PC-9 (cell line): ENCODE results near the gene BCL2L14. TPM values are rescaled to one million over a fixed set of nuclear protein-coding genes. Genes with fewer than 3 reads are reported as not detected.

Source experiments
- BruUV-seq: library from RNA; stranded (reverse); fragments of 400-500 nt; replicated peaks from 2 replicates; lab custom pipeline; 2021; lab: Mats Ljungman, UMichigan
- CTCF ChIA-PET: fragments of 300-600 bp; sonication (Branson Sonifier 250); formaldehyde crosslinking; loops from one replicate; lab custom pipeline; 2022; ENCODE audit warnings: antibody characterized with exemption; lab: Charles Lee
- POLR2A ChIA-PET: fragments of 300-600 bp; sonication (Branson Sonifier 250); formaldehyde crosslinking; loops from one replicate; lab custom pipeline; 2022; ENCODE audit warnings: antibody characterized with exemption; ENCODE audit not compliant: unreplicated experiment; lab: Charles Lee
- DNase-seq, 2 experiments: peaks; one replicate each; pipeline versions ENCODE4 v3.0.0 to v3.0.0-alpha.2; 2015 to 2022; ENCODE audit warnings: mixed read lengths in 1 of 2
- H2AFZ ChIP-seq: fragments of 200-600 bp; sonication (generic); 2 replicates; pipeline ENCODE4 v1.8.1; 2017; ENCODE audit warnings: antibody characterized with exemption
- H3F3A ChIP-seq: fragments of 200-600 bp; sonication (generic); 2 replicates; pipeline ENCODE4 v1.8.1; 2017; ENCODE audit warnings: antibody characterized with exemption, mild to moderate bottlenecking, low read depth; ENCODE audit not compliant: insufficient read depth
- H3K27ac ChIP-seq: fragments of 200-600 bp; sonication (generic); 2 replicates; pipeline ENCODE4 v1.6.1; 2016; ENCODE audit warnings: mixed run types
- H3K27me3 ChIP-seq: fragments of 200-600 bp; sonication (generic); 2 replicates; pipeline ENCODE4 v1.6.1; 2016; ENCODE audit warnings: low read depth, mixed run types; ENCODE audit not compliant: insufficient read depth
- H3K36me3 ChIP-seq: fragments of 200-600 bp; sonication (generic); 2 replicates; pipeline ENCODE4 v1.6.1; 2016; ENCODE audit warnings: low read depth, mixed run types
- H3K4me1 ChIP-seq: fragments of 200-600 bp; sonication (generic); replicated peaks from 2 replicates; pipeline ENCODE4 v1.6.1; 2016; ENCODE audit warnings: mixed run types; ENCODE audit not compliant: insufficient read depth
- H3K4me2 ChIP-seq: fragments of 200-600 bp; sonication (generic); 2 replicates; pipeline ENCODE4 v1.6.1; 2017; ENCODE audit warnings: mixed run types
- H3K4me3 ChIP-seq: fragments of 200-600 bp; sonication (generic); 2 replicates; pipeline ENCODE4 v1.6.1; 2016; ENCODE audit warnings: mixed run types
- H3K79me2 ChIP-seq: fragments of 200-600 bp; sonication (generic); 2 replicates; pipeline ENCODE4 v1.6.1; 2017; ENCODE audit warnings: low read depth, mixed run types
- H3K9me2 ChIP-seq: fragments of 200-600 bp; sonication (generic); 2 replicates; pipeline ENCODE4 v1.8.1; 2017; ENCODE audit warnings: mild to moderate bottlenecking; ENCODE audit not compliant: insufficient read depth
- H3K9me3 ChIP-seq: fragments of 200-600 bp; sonication (generic); 2 replicates; pipeline ENCODE4 v1.8.1; 2016; ENCODE audit warnings: low read depth; ENCODE audit not compliant: insufficient read depth
- H4K20me1 ChIP-seq: fragments of 200-600 bp; sonication (generic); 2 replicates; pipeline ENCODE4 v1.8.1; 2017; ENCODE audit not compliant: insufficient read depth
- CTCF ChIP-seq: fragments of 200-600 bp; sonication (generic); conservative IDR thresholded peaks from 2 replicates; pipeline ENCODE4 v1.6.1; 2017; ENCODE audit warnings: mixed run types, antibody characterized with exemption, mild to moderate bottlenecking, moderate library complexity
- EZH2 ChIP-seq: fragments of 200-600 bp; sonication (generic); IDR thresholded peaks from 2 replicates; pipeline ENCODE4 v1.8.0; 2017; ENCODE audit warnings: antibody characterized with exemption, low read depth
- intact Hi-C: fragments of 100-400 bp; cut with micrococcal nuclease; formaldehyde crosslinking; loops from one replicate; pipeline ENCODE4 v1.10.0; 2022; ENCODE audit not compliant: unreplicated experiment
- total RNA-seq: library from RNA; stranded (reverse); gene quantifications from 2 replicates; pipeline ENCODE4 v1.2.3, GENCODE V29; 2021

BCL2L14 gene
- total RNA-seq, 1 experiment from 2014 or later = 6.0 TPM

GRCh38 chr12:12094481-12094880 lies 23.7 kb downstream of the BCL2L14 start:
- Histone ChIP-seq H3K9me2 (no peaks in the 10 kb centered on the region), H3K27ac (no peak overlapping the region), H3K36me3 (no peaks in the 10 kb centered on the region), H2AFZ (no peak overlapping the region), H3F3A (no peaks in the 10 kb centered on the region), H3K4me1 (0 out of 2 replicates have a peak, but pooled peaks cover 6% of the 10 kb centered on the region), H4K20me1 (no peaks in the 10 kb centered on the region), H3K9me3 (no peaks in the 10 kb centered on the region), H3K27me3 (no peaks in the 10 kb centered on the region), H3K4me3 (no peak overlapping the region), H3K79me2 (no peaks in the 10 kb centered on the region), H3K4me2 (no peak overlapping the region)
- no TSS peak for BruUV-seq
- CTCF ChIA-PET = interaction anchor here (0.6 kb wide), 1 partner anchor 179 kb away, joined by 4 read pairs; no protein-coding TSS in a partner anchor
- intact Hi-C loops = no loop called here
- DNase-seq = no peak
- POLR2A ChIA-PET = no interaction called here
- TF ChIP-seq CTCF (no peak), EZH2 (no peak)

- 0 out of 2 replicates have a peak, but pooled peaks cover 6% of the 10 kb centered on the region for H3K4me1 ChIP-seq
- H3K27ac ChIP-seq = no peak overlapping the region
- ChIA-PET POLR2A (no interaction called here), CTCF (no interaction called here)
- TF ChIP-seq CTCF = no peak
- no peak for TF ChIP-seq EZH2
- H3K4me3 ChIP-seq = no peak overlapping the region
- H4K20me1 ChIP-seq = no peaks in the 10 kb centered on the region
- no peak overlapping the region for H2AFZ ChIP-seq
- H3K4me2 ChIP-seq = no peak overlapping the region
- H3K9me3 ChIP-seq = no peaks in the 10 kb centered on the region
- BruUV-seq = no TSS peak
- no peaks in the 10 kb centered on the region for H3K79me2 ChIP-seq
- H3K27me3 ChIP-seq = no peaks in the 10 kb centered on the region
- H3F3A ChIP-seq = no peaks in the 10 kb centered on the region
- intact Hi-C loops = no loop called here
- H3K36me3 ChIP-seq = no peaks in the 10 kb centered on the region
- no peak for DNase-seq
- no peaks in the 10 kb centered on the region for H3K9me2 ChIP-seq
These were observed 24.3 kb downstream of the BCL2L14 start for GRCh38 chr12:12095021-12095420.

- Histone ChIP-seq H3K27me3 (no peaks in the 10 kb centered on the region), H3K79me2 (no peaks in the 10 kb centered on the region), H2AFZ (no peak overlapping the region), H3K4me3 (no peak overlapping the region), H3K36me3 (no peaks in the 10 kb centered on the region), H4K20me1 (no peaks in the 10 kb centered on the region), H3K27ac (no peak overlapping the region), H3K9me2 (no peaks in the 10 kb centered on the region), H3K9me3 (no peaks in the 10 kb centered on the region), H3F3A (no peaks in the 10 kb centered on the region), H3K4me1 (no peaks in the 10 kb centered on the region), H3K4me2 (no peak overlapping the region)
- DNase-seq = no peak
- no TSS peak for BruUV-seq
- TF ChIP-seq EZH2 = no peak
- intact Hi-C loops = no loop called here
- ChIA-PET POLR2A (no interaction called here), CTCF (no interaction called here)
These were observed 27.4 kb downstream of the BCL2L14 start for GRCh38 chr12:12097891-12098690.

GRCh38 chr12:12098691-12099015 lies 27.9 kb downstream of the BCL2L14 start:
- no peak overlapping the region for H2AFZ ChIP-seq
- no peak for DNase-seq
- POLR2A ChIA-PET = no interaction called here
- no peaks in the 10 kb centered on the region for H4K20me1 ChIP-seq
- H3K27me3 ChIP-seq = no peaks in the 10 kb centered on the region
- H3F3A ChIP-seq = no peaks in the 10 kb centered on the region
- no peaks in the 10 kb centered on the region for H3K4me1 ChIP-seq
- no peaks in the 10 kb centered on the region for H3K36me3 ChIP-seq
- no peak for TF ChIP-seq EZH2
- TF ChIP-seq CTCF = no peak
- BruUV-seq = no TSS peak
- no peak overlapping the region for H3K4me3 ChIP-seq
- H3K27ac ChIP-seq = no peak overlapping the region
- intact Hi-C loops = no loop called here
- H3K79me2 ChIP-seq = no peaks in the 10 kb centered on the region
- H3K4me2 ChIP-seq = no peak overlapping the region
- H3K9me2 ChIP-seq = no peaks in the 10 kb centered on the region
- H3K9me3 ChIP-seq = no peaks in the 10 kb centered on the region
- CTCF ChIA-PET = no interaction called here
